ENCODE results near the gene GALNTL6.

DNA sequence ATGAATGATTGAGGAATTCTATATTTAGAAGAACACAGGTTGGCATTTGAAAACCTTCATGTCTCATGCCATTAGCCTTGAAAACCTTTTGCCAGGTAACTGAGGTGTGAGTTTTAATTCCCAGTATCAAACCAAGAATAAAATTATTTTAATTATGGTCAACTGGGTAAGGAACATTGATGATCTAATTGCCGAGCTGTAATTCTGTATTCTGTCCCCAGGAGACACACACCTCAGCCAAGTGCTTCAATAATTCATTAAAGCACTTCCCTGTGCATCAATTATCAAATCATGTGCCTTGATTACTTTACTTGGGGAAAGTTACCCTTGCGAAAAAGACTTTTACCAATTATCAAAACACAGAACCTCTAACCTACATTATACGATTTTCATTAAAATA is 1023.5 kb downstream of the GALNTL6 start:
- no peak for TF ChIP-seq TBP (optimal IDR thresholded peaks at IDR 0.05; ENCODE audit: low read depth, low read length)
- TF ChIP-seq NFYB (IDR thresholded peaks at IDR 0.05; ENCODE audit: extremely low read depth, insufficient read length) = no peak
- no peak for TF ChIP-seq MAZ (CRISPR knock-in tag; conservative IDR thresholded peaks at IDR 0.05 in 1 of 2, IDR thresholded peaks at IDR 0.05 in 1 of 2)
- no peak for TF ChIP-seq FOXA1 (IDR thresholded peaks at IDR 0.05; ENCODE audit: borderline replicate concordance)
- TF ChIP-seq ATF2 (CRISPR knock-in tag; IDR thresholded peaks at IDR 0.05) = no peak
- no peak for TF ChIP-seq CTCF (IDR thresholded peaks at IDR 0.05 in 2 of 3, conservative IDR thresholded peaks at IDR 0.05 in 1 of 3; ENCODE audit: insufficient read depth in 2 of 3, low read depth in 1 of 3, low read length in 3 of 3)
- no peak for TF ChIP-seq BACH1 (tag; IDR thresholded peaks at IDR 0.05)
- TF ChIP-seq MAFK (IDR thresholded peaks at IDR 0.05; ENCODE audit: low read length) = no peak
- TF ChIP-seq, protein P1, sequence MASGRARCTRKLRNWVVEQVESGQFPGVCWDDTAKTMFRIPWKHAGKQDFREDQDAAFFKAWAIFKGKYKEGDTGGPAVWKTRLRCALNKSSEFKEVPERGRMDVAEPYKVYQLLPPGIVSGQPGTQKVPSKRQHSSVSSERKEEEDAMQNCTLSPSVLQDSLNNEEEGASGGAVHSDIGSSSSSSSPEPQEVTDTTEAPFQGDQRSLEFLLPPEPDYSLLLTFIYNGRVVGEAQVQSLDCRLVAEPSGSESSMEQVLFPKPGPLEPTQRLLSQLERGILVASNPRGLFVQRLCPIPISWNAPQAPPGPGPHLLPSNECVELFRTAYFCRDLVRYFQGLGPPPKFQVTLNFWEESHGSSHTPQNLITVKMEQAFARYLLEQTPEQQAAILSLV (tag; IDR thresholded peaks at IDR 0.05) = no peak
- no peak for TF ChIP-seq SIRT6 (IDR thresholded peaks at IDR 0.05; ENCODE audit: low read depth, low read length)
- TF ChIP-seq LEF1 (IDR thresholded peaks at IDR 0.05) = no peak
- no peak for TF ChIP-seq ESRRA (IDR thresholded peaks at IDR 0.05; ENCODE audit: borderline replicate concordance, low read depth)
- TF ChIP-seq HNRNPUL1 (IDR thresholded peaks at IDR 0.05; ENCODE audit: low read length) = no peak
- no peak for TF ChIP-seq ZNF740 (CRISPR knock-in tag; IDR thresholded peaks at IDR 0.05)
- no peak for TF ChIP-seq ZNF740 (tag; IDR thresholded peaks at IDR 0.05)

All from K562 (cell line).